Skeletal muscle cell (primary cell): ENCODE results near the gene KISS1.

Source experiments
- DNase-seq: peaks from one replicate; pipeline ENCODE4 v3.0.0-alpha.2; 2010; ENCODE audit warnings: low read depth
- H3K4me3 ChIP-seq: 2 replicates; pipeline ENCODE4 v1.5.1; 2011; ENCODE audit warnings: low read depth, mild to moderate bottlenecking, control low read depth, low read length, moderate library complexity

Gene KISS1

GRCh38 chr1:204145033-204145504 is 51.2 kb downstream of the KISS1 start:
- DNase-seq, result no peak

DNA sequence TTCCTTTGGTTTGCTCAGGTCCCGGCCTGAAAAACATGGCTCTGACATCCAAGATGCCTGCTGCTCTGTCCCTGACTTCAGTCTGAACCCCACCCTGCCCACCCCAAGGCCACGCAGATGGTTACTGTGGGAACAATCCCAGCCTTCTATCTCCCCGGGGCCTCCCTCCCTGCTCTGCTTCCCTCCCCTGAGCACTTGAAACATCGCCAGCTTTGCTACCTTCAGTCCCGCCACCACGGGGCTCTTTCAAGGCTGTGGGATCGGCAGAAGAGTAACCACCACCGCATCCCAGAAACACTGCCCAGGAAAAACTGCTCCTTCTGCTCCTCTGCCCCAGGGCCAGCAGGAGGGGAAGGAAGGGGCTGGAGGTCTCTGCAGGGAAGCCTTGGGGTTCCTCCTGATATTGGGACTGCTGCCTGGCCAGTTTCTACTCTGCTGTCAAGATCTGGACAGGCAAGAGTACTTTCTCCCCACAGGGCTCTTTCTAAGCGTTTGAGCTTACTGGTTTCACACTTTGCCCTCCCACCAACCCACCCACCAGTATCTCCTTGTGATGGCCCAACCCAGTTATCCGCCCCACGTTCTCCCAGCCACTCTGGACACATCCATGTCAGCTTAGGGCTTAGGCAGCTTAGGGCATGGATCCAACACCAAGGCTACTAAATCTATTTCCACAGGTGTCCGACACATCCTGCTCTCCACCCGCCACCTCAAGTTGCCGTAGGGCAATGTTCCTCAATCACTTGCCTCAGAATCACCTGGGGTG is 52.8 kb downstream of the KISS1 start:
- no peak overlapping the region for H3K4me3 ChIP-seq
- DNase-seq, result no peak

More at GRCh38 chr1:204145033-204145504, 51.2 kb downstream of the KISS1 start:
- no peak overlapping the region for H3K4me3 ChIP-seq

DNA sequence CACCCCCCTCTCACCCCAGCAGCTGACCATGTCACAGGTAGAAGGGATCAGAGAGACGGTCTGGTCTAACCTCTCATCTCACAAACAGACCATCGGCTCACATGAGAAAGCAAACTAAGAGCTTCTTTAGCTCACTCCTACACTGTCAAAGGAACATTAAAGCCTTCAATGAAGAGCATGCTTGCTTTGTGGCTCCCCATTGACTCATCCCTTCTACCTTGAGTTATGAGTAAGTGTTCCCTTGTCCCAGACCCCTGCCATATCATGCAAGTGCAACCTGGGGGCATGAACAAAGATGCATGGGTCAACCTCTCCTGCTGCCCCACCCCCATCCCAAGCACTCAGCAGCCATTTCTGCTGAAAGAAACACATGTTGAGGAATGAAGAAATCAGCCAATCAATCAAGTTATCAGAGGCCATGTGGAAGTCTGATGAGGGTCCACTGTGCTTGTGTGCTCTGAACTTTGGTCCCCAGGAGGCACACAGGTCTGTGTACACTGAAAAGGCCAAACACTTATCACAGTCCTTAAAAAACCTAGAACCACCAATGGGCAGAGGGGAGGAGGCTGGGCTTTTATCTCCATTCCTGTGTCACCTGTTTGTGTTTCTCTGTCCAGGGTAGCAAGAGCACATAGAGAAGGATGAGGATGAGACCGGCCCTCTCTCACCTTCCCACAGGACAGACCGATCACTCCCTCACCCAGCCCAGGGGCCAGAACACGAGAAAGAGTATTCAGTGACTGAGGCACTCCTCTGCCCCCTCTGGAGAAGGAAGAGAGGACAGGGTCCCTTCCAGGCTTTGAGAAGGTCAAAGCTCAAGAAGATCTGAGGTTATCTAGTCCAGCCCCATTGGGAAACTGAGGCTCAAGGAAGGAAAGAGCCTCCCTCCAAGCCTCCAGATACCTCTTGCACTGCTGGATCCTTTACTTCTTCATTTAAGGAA is 54.0 kb downstream of the KISS1 start:
- DNase-seq, result no peak
- H3K4me3 ChIP-seq, result no peak overlapping the region

GRCh38 chr1:204141131-204141530 is 55.2 kb downstream of the KISS1 start:
- H3K4me3 ChIP-seq, result no peak overlapping the region
- DNase-seq, result no peak
